GM20431 (cell line): ENCODE results near the gene C22orf23.

ENCODE experiments used
- in situ Hi-C: fragments of 300-500 bp; cut with MseI, MboI; formaldehyde crosslinking; loops from one replicate; pipeline ENCODE4 v1.15.0; 2020; ENCODE audit warnings: low sequenced_read_pairs; ENCODE audit not compliant: unreplicated experiment

Gene C22orf23

GRCh38 chr22:37906364-37907008 lies 46.9 kb downstream of the C22orf23 start:
- in situ Hi-C loops = no loop called here

- in situ Hi-C loops = no loop called here
Observed at GRCh38 chr22:37905534-37906363, 47.7 kb downstream of the C22orf23 start, which contains the start of gene MICALL1. Gene MICALL1, plus strand, starts transcription at chr22:37906297. Its CDS starts 126 bp downstream, at chr22:37906423.

GRCh38 chr22:37904572-37905533 lies 48.5 kb downstream of the C22orf23 start:
- in situ Hi-C loops = no loop called here

- in situ Hi-C loops = no loop called here
Observed at GRCh38 chr22:37898441-37899181, 54.8 kb downstream of the C22orf23 start.

GRCh38 chr22:37897807-37898206 lies 55.6 kb downstream of the C22orf23 start:
- in situ Hi-C loops = no loop called here

GRCh38 chr22:37896939-37897338 lies 56.5 kb downstream of the C22orf23 start:
- in situ Hi-C loops = no loop called here

GRCh38 chr22:37896181-37896592 lies 57.2 kb downstream of the C22orf23 start:
- in situ Hi-C loops = no loop called here

- in situ Hi-C loops = no loop called here
Observed at GRCh38 chr22:37894939-37895670, 58.3 kb downstream of the C22orf23 start.

GRCh38 chr22:37893583-37893983 lies 59.8 kb downstream of the C22orf23 start:
- in situ Hi-C loops = no loop called here
